ENCODE results near the gene SMOC2.

The SMOC2 gene

DNA sequence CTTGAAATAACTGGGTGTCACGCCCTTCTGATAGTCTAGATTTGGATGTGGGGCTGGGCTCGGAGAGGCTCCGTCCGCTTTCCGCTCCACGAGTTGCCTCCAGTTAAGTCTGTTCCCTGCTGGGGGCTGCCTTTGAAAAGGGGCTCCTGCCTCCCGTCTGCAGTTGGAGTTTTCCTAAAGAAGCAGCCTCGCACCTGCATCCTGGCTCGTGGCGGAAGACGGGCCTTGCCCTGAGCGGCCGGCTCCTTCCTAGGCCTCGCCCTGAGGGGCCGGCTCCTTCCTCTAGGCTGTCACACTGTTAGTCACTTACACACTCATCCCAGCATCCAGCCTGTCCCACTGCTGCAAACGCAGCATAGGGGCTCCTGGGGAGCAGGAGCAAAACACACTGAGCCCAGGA is 74.4 kb downstream of the SMOC2 start:
- DNase-seq (ENCODE audit: low read depth in 2 of 2, low spot score in 1 of 2) = no peak

DNA sequence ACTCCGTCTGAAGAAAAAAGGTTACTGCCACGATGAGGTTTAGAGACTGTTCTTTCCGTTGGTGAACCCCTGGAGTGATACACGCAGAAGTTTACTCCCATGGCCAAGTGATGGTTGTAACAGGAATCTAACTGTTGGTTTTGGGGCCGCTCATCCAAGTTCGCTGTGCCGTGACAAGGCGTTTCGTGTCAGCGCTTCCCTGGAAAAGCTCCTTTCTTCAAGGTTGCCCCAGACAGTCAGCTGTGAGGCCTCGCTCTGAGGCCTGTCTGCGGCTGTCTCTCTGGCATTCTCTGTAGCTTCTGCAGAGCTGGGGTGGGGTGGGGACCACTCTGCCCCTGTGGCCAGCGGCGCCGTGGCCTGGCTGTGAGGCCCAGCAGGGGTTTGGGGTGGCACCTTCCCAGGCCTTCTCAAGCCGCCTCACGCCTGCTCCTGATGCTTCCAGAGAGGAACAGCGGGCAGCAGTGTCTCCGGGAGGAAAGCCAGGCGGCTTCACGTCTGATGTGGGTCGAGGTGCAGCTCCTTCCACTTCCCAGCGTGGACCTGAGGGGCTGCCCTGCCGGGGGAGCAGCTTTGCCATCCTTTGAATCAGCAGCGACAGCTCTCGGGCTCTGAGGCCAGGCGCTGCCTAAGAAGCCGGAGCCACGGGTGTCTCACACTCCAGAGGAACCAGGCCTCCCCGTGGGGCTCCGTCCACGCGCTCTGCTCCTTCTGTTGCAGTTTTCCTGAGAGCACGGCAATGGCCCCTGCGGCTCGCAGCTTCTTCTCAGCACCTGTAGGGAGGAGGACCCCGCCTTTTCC is 76.2 kb downstream of the SMOC2 start:
- no peak for DNase-seq (ENCODE audit: low read depth in 2 of 2, low spot score in 1 of 2)

DNA sequence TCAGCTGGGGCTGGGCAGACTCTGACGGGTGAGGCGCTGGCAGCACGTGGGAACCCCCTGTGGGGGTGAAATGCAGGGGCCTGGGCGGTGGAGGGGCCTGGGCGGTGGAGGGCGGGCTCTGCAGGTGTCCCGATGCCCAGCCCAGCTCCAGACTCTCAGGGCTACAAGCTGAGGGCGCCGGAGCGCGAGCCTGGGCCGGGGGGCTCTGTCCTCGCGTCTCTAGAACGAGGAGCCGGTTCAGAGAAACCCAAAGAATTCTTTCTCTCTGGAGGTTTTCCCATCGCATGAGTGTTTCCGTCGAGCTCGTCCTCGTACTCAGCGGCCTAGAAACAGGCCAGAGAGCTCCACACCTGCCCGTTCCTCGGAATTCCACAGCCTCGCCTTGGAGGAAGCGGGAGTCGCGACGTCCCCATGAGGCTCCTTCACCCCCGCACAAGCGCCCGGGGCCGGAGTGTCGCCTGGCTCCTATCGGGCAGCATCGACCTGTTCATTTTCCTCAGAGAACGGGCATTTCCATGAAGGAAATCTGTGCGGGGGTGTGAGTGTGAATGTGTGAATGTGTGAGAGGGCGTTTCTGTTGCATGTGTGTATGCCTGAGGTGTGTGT is 76.9 kb downstream of the SMOC2 start:
- DNase-seq (ENCODE audit: low read depth in 2 of 2, low spot score in 1 of 2) = no peak

DNA sequence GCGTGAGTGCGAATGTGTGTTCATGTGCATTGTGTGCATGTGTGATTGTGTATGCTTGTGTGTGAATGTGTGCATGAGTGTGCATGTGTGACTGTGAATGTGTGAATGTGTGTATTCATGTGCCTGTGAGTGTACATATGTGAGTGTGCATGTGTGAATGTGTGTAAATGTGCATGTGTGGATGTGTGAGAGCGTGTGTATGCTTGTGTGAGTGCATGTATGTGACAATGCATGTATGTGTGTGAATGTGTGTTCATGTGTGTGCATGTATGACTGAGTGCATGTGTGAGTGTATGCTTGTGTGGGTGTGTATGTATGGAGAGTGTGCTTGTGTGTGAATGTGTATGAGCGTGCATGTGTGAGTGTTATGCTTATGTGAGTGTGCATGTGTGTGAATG is 77.4 kb downstream of the SMOC2 start:
- DNase-seq (ENCODE audit: low read depth in 2 of 2, low spot score in 1 of 2) = no peak

DNA sequence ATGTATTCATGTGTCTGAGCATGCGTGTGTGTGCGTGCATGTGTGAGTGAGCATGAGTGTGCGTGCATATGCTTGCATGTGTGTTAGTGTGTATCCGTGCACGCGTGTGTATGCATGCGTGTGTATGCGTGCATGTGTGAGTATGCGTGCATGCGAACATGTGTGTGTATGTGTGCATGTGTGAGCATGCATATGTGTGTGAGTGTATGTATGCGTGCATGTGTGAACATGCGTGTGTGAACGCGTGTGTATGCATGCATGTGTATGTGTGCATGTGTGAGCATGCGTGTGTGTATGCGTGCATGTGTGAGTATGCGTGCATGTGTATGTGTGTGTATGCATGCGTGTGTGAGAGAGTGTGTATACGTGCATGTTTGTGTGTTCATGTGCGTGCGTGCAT is 77.9 kb downstream of the SMOC2 start:
- DNase-seq (ENCODE audit: low read depth in 2 of 2, low spot score in 1 of 2) = no peak

DNA sequence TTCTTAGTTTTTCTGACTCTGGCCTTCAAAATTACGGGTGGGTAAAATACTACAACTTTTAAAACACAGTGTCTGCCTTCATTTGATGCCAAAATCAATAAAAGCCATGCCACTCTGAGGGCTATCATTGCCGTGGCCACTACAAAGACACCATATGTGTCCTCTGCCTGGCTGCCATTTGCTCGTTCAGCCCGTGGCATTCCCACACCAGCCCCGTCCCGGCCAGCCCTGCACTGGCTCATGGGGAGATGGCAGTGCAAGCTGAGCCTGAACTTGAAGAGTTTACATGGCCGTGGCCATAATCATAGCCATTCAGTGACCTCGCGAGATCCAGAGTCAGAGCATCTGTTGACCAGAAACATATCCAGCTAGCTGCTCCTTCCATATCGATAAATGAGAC is 79.2 kb downstream of the SMOC2 start:
- no peak for DNase-seq (ENCODE audit: low read depth in 2 of 2, low spot score in 1 of 2)

DNA sequence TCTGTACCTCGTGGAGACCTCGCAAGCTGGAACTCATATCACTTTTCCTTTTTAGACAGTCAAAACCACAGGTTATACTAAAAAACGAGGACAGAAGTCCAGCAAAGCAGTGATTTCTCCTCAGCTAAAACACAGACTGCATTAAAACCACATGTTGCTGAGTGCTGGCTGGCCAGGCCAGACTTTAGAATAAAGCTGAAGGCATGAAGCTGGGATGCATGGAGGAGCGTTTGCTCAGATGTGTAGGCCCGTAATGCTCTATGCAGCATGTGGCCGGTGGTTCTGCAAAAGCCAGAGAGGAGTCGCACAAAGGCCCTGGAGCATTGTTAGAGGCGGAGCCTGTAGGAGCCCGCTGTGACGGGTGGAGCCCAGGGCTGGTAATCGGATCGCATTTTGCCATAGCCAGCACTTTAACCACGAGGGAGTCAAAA is 83.6 kb downstream of the SMOC2 start:
- DNase-seq (ENCODE audit: low read depth in 2 of 2, low spot score in 1 of 2) = no peak

DNA sequence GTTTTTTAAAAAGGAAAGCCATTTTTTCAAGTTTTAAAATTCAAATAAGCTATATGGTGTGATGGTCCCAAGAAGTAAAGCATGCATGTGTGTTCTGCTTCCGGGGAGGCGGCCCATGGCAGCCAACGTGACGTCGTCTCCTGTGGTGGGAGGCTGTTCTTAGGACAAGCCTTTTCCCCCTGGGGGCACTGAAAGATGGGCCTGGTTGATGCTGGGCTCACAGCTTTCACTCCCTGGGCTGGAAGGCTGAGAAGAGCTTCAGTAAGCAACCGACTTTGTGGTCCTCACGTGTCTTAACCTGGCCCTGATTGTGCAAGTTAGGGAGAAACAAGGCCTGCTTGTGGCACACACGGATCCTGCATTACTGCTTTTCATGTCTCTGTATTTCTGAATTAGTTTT is 84.1 kb downstream of the SMOC2 start:
- no peak for DNase-seq (ENCODE audit: low read depth in 2 of 2, low spot score in 1 of 2)

DNA sequence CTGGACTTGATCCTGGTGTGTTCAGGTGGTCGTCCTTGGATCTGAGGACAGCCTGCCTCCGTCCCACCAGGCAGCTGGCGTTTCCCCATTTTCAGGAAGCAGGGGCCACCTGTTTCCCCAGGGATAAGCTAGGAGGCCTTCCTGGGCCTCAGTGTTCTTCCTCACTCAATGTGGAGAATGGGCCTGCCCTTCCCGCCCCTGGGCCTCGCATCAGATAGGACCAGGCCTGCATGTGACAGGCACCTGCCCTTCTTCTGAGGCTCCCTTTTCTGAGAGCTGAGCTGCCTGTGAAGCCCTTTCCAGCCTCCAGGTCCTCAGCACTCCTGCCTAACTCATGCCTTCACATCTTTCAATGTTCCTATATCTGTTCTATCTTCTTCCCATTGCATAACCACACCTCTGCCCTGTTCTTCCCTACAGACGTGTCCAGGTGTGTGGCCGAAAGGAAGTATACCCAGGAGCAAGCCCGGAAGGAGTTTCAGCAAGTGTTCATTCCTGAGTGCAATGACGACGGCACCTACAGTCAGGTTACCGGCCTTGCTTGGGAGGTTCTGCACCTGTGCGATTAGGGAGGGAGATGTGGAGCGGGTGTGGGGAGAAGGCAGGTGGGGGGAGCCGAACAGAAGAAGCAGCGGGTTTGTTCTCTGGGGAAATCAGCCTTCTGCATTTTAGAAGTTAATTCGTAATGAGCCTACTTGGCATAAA is 85.1 kb downstream of the SMOC2 start:
- DNase-seq (ENCODE audit: low read depth in 2 of 2, low spot score in 1 of 2) = no peak

DNA sequence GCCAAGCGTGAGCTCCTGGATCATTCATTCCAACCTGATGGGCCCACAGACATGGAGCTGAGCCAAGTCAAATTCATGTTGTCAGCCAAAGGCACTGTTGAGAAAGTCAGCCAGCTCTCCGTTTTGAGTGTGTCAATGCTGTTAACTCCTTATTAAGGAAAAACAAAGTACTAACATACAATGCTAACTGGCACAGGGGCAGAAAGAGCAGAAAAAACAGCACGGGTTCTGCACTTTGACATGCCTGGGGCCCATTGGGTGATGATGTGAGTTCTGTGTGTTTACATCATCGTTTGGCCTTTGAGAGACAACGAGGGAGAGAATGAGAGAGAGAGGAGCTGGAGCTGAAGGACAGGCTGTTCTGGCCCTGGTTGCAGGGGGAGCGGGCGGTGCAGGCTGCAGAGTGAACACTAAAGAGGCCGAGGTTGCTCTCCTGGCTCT is 85.9 kb downstream of the SMOC2 start:
- DNase-seq (ENCODE audit: low read depth in 2 of 2, low spot score in 1 of 2) = no peak

DNA sequence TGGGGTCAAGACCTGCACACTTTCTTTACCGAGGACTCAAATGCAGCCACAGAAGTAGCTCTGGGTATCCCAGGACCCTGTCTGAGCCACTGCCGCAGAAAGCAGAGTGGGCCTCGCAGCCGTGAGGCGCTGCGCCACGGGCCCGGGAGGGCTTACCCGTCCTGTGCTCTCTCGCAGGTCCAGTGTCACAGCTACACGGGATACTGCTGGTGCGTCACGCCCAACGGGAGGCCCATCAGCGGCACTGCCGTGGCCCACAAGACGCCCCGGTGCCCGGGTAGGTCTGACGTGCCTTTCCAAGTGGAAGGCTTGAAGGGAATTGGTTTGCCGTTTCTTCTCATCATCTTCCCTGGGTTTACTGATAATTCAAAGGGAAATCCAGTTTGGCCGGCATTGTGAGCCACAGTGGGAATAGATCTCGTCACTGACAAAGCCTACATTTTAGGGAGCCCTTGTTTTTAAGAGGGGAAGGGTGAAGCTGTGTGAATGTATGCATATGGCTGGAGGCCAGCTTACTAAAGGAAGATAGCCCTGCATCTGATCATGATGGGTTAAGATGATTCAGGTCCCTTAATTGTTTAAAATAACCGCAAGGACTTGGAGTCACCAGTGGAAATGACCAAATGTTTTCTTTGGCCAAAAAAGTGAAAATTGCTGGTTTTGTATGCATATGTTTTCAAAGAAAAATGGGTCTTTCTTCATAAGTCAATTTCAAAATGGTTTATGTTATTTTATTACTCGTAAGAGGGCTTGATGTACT is 86.6 kb downstream of the SMOC2 start:
- no peak for DNase-seq (ENCODE audit: low read depth in 2 of 2, low spot score in 1 of 2)

DNA sequence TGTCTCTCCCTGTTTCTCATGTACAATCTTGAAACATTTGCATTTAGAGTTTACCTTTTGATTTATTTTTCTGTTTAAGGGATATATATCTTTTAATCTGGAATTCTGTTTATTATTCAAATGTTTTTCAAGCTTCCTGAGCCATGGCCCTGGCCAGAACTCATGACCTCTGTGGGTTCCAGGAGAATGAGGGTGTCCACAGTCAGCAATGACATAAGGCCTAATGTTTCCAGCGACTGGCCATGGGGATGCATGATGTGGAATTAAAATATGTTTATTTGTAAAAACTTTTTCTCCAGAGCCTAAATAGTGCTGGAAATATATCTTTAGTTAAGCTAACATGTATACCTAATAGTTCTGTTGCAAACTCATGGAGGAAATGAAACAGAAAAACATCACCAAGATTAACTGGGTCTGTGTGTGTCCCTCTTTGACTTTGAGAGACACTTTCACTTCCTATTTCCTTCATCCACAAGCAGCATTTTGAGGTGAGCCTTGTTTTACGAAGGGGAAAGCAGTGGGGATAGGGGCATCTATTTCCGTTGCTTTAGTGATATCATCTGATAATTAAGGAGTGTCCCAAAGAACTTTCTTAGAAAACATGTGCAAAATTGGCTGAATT is 87.6 kb downstream of the SMOC2 start:
- no peak for DNase-seq (ENCODE audit: low read depth in 2 of 2, low spot score in 1 of 2)

DNA sequence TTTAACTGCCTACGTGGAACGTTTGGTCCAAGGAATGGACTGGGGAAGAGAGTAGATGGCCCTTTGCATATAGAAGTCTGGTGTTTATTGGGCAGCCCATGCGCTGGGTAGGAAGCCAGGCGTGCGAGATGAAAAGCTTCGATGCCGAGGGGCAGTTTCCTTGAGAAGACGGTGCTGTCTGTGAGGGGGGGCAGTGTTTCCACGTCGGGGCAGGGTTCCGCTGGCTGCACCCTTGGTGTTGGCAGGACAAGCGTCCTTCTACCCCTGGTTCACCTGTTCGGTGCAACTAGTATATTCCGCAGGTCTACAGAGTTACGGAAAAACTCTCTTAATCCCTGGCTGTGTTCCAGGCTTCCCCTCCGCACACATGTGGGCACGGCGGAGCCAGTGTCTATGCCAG is 88.2 kb downstream of the SMOC2 start:
- no peak for DNase-seq (ENCODE audit: low read depth in 2 of 2, low spot score in 1 of 2)

DNA sequence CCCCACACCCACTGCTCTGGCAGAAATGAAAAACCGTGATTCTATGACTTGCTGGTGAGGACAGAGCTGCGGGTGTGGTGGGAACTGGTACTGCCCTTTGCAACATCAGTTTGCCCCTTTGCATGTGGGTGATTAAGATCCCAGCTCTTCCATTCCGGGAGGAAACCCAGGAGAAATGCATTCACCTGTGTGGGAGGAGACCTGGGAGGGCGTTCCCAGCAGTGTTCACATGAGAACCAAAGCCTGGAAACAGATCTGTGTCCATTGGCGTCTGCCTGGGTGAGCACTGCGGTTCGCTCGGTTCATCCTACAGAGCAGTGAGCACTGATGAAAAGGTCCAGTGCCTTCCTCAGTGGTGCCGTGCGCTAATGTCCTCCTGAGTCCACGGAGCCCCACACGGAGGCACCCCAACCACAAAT is 89.7 kb downstream of the SMOC2 start:
- no peak for DNase-seq (ENCODE audit: low read depth in 2 of 2, low spot score in 1 of 2)

DNA sequence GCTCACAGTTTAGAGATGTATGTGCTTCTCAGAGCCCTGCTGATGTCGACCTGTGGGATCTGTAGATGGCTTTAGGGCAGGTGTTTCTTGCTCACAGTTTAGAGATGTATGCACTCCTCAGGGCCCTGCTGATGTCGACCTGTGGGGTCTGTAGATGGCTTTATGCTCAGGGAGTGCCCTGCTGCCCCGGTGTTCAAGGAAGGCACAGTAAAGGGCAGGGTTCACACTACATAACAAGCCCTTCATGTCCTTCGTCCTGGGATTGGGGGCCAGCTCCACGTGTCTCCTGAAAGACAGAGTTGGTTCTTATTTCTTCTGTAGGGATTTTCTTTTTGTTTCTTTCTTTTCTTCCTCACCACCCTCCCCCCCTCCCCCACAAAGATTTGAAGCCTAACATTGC is 91.1 kb downstream of the SMOC2 start:
- DNase-seq (ENCODE audit: low read depth in 2 of 2, low spot score in 1 of 2) = no peak

DNA sequence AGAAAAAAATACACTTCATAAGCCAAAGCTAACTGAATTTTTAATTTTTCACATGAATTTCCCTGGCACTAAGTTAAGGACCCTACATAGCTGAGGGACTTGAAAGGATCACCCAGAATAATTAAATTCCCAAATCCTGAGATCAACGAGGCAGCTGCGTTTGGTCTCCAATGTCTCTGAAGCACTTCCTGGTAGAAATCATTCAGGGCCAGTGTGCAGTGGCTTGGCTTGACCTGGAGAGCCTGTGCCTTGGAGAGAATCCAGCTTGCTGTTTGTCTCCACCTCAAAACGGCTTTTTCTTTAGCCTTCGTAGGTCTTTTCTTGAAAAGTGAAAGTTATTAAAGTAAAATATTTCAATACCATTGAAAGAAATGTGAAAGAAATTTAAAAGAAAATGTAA is 92.4 kb downstream of the SMOC2 start:
- DNase-seq (ENCODE audit: low read depth in 2 of 2, low spot score in 1 of 2) = no peak

DNA sequence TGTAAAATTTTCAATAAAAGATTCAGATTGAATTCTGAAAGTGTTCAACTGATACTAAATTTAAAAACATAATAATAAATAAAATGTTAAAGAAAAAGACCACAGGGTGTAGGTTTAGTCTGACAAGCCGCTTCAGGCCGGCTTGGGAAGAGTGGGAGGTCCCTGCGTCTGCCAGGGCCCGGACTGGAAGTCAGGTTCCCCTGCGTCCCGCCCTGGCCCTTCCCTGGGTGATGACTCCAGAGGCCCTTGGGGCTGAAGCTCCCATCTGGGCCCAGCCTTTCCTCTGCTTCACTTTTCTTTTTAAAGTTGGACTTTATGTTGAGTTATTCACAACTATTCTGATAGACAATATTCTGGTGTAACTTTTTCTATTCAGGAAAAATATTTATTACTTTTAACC is 93.3 kb downstream of the SMOC2 start:
- DNase-seq (ENCODE audit: low read depth in 2 of 2, low spot score in 1 of 2) = no peak

DNA sequence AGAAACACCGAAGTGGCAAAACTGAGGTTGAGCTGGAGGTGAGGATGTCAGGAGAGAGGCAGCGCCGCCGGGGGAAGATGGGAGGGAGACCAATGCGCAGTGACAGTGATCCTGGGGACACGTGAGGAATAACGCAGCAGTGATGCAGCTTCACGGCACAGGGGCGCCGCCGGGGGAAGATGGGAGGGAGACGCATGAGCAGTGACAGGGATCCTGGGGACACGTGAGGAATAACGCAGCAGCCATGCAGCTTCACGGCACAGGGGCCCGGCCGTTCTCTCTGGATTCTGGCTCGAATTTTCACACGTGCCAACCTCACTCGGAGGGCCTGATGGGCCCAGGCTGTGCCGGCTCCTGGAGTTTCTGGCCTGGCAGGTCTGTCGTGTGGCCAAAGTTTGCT is 94.7 kb downstream of the SMOC2 start:
- no peak for DNase-seq (ENCODE audit: low read depth in 2 of 2, low spot score in 1 of 2)

DNA sequence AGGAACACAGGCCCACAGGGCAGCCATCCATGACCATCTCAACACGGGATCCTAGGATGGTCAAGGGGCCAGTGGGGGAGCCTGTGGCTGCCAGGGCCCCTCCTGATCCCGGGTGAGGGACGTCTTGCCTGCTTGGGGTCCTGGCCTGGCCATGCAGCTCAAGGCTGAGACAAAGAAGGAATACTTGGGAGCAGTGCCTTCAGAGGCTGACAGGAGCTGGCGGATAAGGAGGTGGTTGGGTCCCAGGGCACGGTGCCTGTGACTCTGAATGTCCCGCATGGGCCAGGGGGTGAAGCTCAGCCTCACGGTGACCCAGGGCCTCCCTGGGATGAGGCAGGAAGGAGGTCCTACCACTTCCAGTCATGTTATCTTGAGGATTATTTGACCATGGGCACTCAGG is 95.2 kb downstream of the SMOC2 start:
- no peak for DNase-seq (ENCODE audit: low read depth in 2 of 2, low spot score in 1 of 2)

DNA sequence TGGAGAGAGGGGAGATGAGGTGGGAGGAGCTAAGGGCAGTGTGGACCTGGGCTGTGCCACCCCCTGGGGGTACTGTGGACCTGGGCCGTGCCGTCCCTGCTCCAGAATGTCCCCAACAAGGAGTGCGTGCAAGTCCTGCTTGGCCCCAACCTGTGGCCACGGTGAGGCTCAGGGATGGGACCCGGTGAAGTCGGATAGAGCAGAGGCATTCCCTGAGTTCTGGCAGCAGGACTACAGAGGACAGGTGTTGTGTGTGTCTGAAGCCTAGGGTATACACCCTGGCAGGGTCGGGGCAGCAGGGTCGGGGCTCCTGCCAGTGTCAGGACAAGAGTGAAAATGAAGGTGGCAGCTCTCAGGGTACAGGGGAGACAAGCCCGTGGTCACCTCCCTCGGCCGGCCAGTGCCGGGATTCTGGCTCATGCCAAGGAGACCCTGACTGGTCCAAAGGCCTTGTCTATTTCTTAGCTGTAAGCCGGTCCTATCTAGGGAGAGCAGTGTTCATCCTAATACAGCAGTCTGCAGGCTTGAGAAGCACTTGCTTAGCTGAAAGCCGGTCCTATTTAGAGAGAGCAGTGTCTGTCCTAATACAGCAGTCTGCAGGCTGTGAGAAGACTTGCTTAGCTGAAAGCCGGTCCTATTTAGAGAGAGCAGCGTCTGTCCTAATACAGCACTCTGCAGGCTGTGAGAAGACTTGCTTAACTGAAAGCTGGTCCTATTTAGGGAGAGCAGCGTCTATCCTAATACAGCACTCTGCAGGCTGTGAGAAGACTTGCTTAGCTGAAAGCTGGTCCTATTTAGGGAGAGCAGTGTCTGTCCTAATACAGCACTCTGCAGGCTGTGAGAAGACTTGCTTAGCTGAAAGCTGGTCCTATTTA is 95.9 kb downstream of the SMOC2 start:
- no peak for DNase-seq (ENCODE audit: low read depth in 2 of 2, low spot score in 1 of 2)
